ENCODE measurements around the gene P2RX5. TPM values are rescaled to one million over a fixed set of nuclear protein-coding genes. Genes with fewer than 3 reads are reported as not detected.

The P2RX5 gene
- total and polyA plus RNA-seq, 4 donors, result 6.0 to 16.8 (median 10.4) TPM

GRCh38 chr17:3675886-3676285, 20.1 kb downstream of the P2RX5 start:
- Histone ChIP-seq H3K4me1 (ENCODE audit: control insufficient read depth, insufficient read depth, low read length) (no peaks in the 10 kb centered on the region), H3K27ac (ENCODE audit: low read depth, low read length) (no peak overlapping the region), H3K27me3 (ENCODE audit: control insufficient read depth, insufficient read depth, low read length) (no peaks in the 10 kb centered on the region), H3K9me3 (ENCODE audit: control insufficient read depth, insufficient read depth, low read length) (no peaks in the 10 kb centered on the region), H3K36me3 (ENCODE audit: control insufficient read depth, insufficient read depth, low read length) (peaks cover 20% of the 10 kb centered on the region), H3K4me3 (ENCODE audit: low read depth, low read length) (no peak overlapping the region)
- DNase-seq (ENCODE audit: low read depth in 4 of 6, low spot score in 6 of 6), result no peak
- 89% methylated on average over 11 of the region's 11 CpGs for WGBS (ENCODE audit: insufficient coverage)

- Histone ChIP-seq H3K27me3 (ENCODE audit: control insufficient read depth, insufficient read depth, low read length) (no peaks in the 10 kb centered on the region), H3K4me1 (ENCODE audit: control insufficient read depth, insufficient read depth, low read length) (peaks cover 16% of the 10 kb centered on the region), H3K4me3 (ENCODE audit: low read depth, low read length) (no peak overlapping the region), H3K36me3 (ENCODE audit: control insufficient read depth, insufficient read depth, low read length) (peaks cover 18% of the 10 kb centered on the region), H3K9me3 (ENCODE audit: control insufficient read depth, insufficient read depth, low read length) (no peaks in the 10 kb centered on the region), H3K27ac (ENCODE audit: low read depth, low read length) (no peak overlapping the region)
- DNase-seq (ENCODE audit: low read depth in 4 of 6, low spot score in 6 of 6), result no peak
- 100% methylated on average over 1 of the region's 4 CpGs for WGBS (ENCODE audit: insufficient coverage)
Observed at GRCh38 chr17:3672571-3672970, 23.4 kb downstream of the P2RX5 start.

- Histone ChIP-seq H3K4me3 (ENCODE audit: low read depth, low read length) (peak overlapping the region; percentile 95), H3K27ac (ENCODE audit: low read depth, low read length) (no peak overlapping the region)
- DNase-seq (ENCODE audit: low read depth in 4 of 6, low spot score in 6 of 6), result no peak
Observed at GRCh38 chr17:3669548-3669947, 26.4 kb downstream of the P2RX5 start.

GRCh38 chr17:3669085-3669347, 26.9 kb downstream of the P2RX5 start:
- Histone ChIP-seq H3K27ac (ENCODE audit: low read depth, low read length) (peak overlapping the region; percentile 84), H3K36me3 (ENCODE audit: control insufficient read depth, insufficient read depth, low read length) (peaks cover 25% of the 10 kb centered on the region), H3K27me3 (ENCODE audit: control insufficient read depth, insufficient read depth, low read length) (no peaks in the 10 kb centered on the region), H3K9me3 (ENCODE audit: control insufficient read depth, insufficient read depth, low read length) (no peaks in the 10 kb centered on the region), H3K4me3 (ENCODE audit: low read depth, low read length) (peak overlapping the region; percentile 95), H3K4me1 (ENCODE audit: control insufficient read depth, insufficient read depth, low read length) (peaks cover 41% of the 10 kb centered on the region)
- under 1% methylated on average over 32 of the region's 32 CpGs for WGBS (ENCODE audit: insufficient coverage)
- DNase-seq (ENCODE audit: low read depth in 4 of 6, low spot score in 6 of 6), result no peak

More at GRCh38 chr17:3669548-3669947, 26.4 kb downstream of the P2RX5 start:
- Histone ChIP-seq H3K36me3 (ENCODE audit: control insufficient read depth, insufficient read depth, low read length) (peaks cover 20% of the 10 kb centered on the region), H3K9me3 (ENCODE audit: control insufficient read depth, insufficient read depth, low read length) (no peaks in the 10 kb centered on the region), H3K4me1 (ENCODE audit: control insufficient read depth, insufficient read depth, low read length) (peaks cover 41% of the 10 kb centered on the region), H3K27me3 (ENCODE audit: control insufficient read depth, insufficient read depth, low read length) (no peaks in the 10 kb centered on the region)
- WGBS (ENCODE audit: insufficient coverage), result 66% methylated on average over 7 of the region's 12 CpGs

- DNase-seq (ENCODE audit: low read depth in 4 of 6, low spot score in 6 of 6), result peak; percentile 95 to 99 (median 98)
- Histone ChIP-seq H3K27ac (ENCODE audit: low read depth, low read length) (peak within 1 kb of the TSS; percentile 97), H3K36me3 (ENCODE audit: control insufficient read depth, insufficient read depth, low read length) (peaks cover 30% of the 10 kb centered on the region), H3K4me1 (ENCODE audit: control insufficient read depth, insufficient read depth, low read length) (peaks cover 41% of the 10 kb centered on the region), H3K4me3 (ENCODE audit: low read depth, low read length) (peak within 1 kb of the TSS; percentile 95), H3K27me3 (ENCODE audit: control insufficient read depth, insufficient read depth, low read length) (no peaks in the 10 kb centered on the region), H3K9me3 (ENCODE audit: control insufficient read depth, insufficient read depth, low read length) (no peaks in the 10 kb centered on the region)
- under 1% methylated on average over 89 of the region's 89 CpGs for WGBS (ENCODE audit: insufficient coverage)
Observed at GRCh38 chr17:3668279-3669084, 27.5 kb downstream of the P2RX5 start, which contains the start of the genes EMC6 and TAX1BP3. Gene EMC6, plus strand, starts transcription at chr17:3668812. Its CDS starts 335 bp downstream, at chr17:3669147. Gene TAX1BP3, minus strand, starts transcription at chr17:3668578. Its CDS starts 52 bp downstream, at chr17:3668526.

- H3K27ac ChIP-seq (ENCODE audit: low read depth, low read length), result peak overlapping the region; percentile 97
- whole genome bisulfite sequencing (ENCODE audit: insufficient coverage), result 7% methylated on average over 31 of the region's 39 CpGs
- DNase-seq (ENCODE audit: low read depth in 4 of 6, low spot score in 6 of 6), result peak in 5 of 6 donors; percentile 28 to 87 (median 43)
- no peaks in the 10 kb centered on the region for H3K27me3 ChIP-seq (ENCODE audit: control insufficient read depth, insufficient read depth, low read length)
- H3K4me1 ChIP-seq (ENCODE audit: control insufficient read depth, insufficient read depth, low read length), result peaks cover 48% of the 10 kb centered on the region
- H3K36me3 ChIP-seq (ENCODE audit: control insufficient read depth, insufficient read depth, low read length), result peaks cover 36% of the 10 kb centered on the region
- H3K4me3 ChIP-seq (ENCODE audit: low read depth, low read length), result peak overlapping the region; percentile 95
- H3K9me3 ChIP-seq (ENCODE audit: control insufficient read depth, insufficient read depth, low read length), result no peaks in the 10 kb centered on the region
Observed at GRCh38 chr17:3667366-3668278, 28.3 kb downstream of the P2RX5 start.

- Histone ChIP-seq H3K4me1 (ENCODE audit: control insufficient read depth, insufficient read depth, low read length) (peaks cover 52% of the 10 kb centered on the region), H3K27ac (ENCODE audit: low read depth, low read length) (no peak overlapping the region), H3K27me3 (ENCODE audit: control insufficient read depth, insufficient read depth, low read length) (no peaks in the 10 kb centered on the region), H3K36me3 (ENCODE audit: control insufficient read depth, insufficient read depth, low read length) (peaks cover 47% of the 10 kb centered on the region), H3K9me3 (ENCODE audit: control insufficient read depth, insufficient read depth, low read length) (no peaks in the 10 kb centered on the region), H3K4me3 (ENCODE audit: low read depth, low read length) (no peak overlapping the region)
- 95% methylated on average over 5 of the region's 6 CpGs for WGBS (ENCODE audit: insufficient coverage)
- DNase-seq (ENCODE audit: low read depth in 4 of 6, low spot score in 6 of 6), result no peak
Observed at GRCh38 chr17:3666516-3666915, 29.4 kb downstream of the P2RX5 start.

GRCh38 chr17:3665834-3666233, 30.1 kb downstream of the P2RX5 start:
- WGBS (ENCODE audit: insufficient coverage), result 81% methylated on average over 3 of the region's 5 CpGs
- Histone ChIP-seq H3K36me3 (ENCODE audit: control insufficient read depth, insufficient read depth, low read length) (peaks cover 51% of the 10 kb centered on the region), H3K27ac (ENCODE audit: low read depth, low read length) (no peak overlapping the region), H3K4me1 (ENCODE audit: control insufficient read depth, insufficient read depth, low read length) (peaks cover 52% of the 10 kb centered on the region), H3K4me3 (ENCODE audit: low read depth, low read length) (no peak overlapping the region), H3K9me3 (ENCODE audit: control insufficient read depth, insufficient read depth, low read length) (no peaks in the 10 kb centered on the region), H3K27me3 (ENCODE audit: control insufficient read depth, insufficient read depth, low read length) (no peaks in the 10 kb centered on the region)
- DNase-seq (ENCODE audit: low read depth in 4 of 6, low spot score in 6 of 6), result peak in 1 of 6 donors; percentile 37

- Histone ChIP-seq H3K4me3 (ENCODE audit: low read depth, low read length) (no peak overlapping the region), H3K9me3 (ENCODE audit: control insufficient read depth, insufficient read depth, low read length) (no peaks in the 10 kb centered on the region), H3K4me1 (ENCODE audit: control insufficient read depth, insufficient read depth, low read length) (peaks cover 66% of the 10 kb centered on the region), H3K27me3 (ENCODE audit: control insufficient read depth, insufficient read depth, low read length) (no peaks in the 10 kb centered on the region), H3K27ac (ENCODE audit: low read depth, low read length) (no peak overlapping the region), H3K36me3 (ENCODE audit: control insufficient read depth, insufficient read depth, low read length) (peaks cover 65% of the 10 kb centered on the region)
- WGBS (ENCODE audit: insufficient coverage), result 82% methylated on average over 30 of the region's 33 CpGs
- no peak for DNase-seq (ENCODE audit: low read depth in 4 of 6, low spot score in 6 of 6)
Observed at GRCh38 chr17:3663102-3664011, 32.6 kb downstream of the P2RX5 start.
